ENCODE measurements around the gene SLC13A2. TPM values are rescaled to one million over a fixed set of nuclear protein-coding genes. Genes with fewer than 3 reads are reported as not detected.

Gene SLC13A2
- total RNA-seq, 5 donors from 2014 or later (not counting 1 experiment from before 2014, with no cell fraction given) = not detected

- ATAC-seq (replicated peaks in 1 of 4) = no peak
- Histone ChIP-seq H3K27ac (ENCODE audit: low read length) (no peak overlapping the region), H3K9me3 (no peaks in the 10 kb centered on the region), H3K4me1 (ENCODE audit: control insufficient read depth in 1 of 2, extremely low read depth in 1 of 2, insufficient read depth in 2 of 2, low read length in 2 of 2) (no peaks in the 10 kb centered on the region), H3K4me3 (ENCODE audit: control insufficient read depth in 1 of 2, extremely low read depth in 1 of 2, low read length in 1 of 2) (no peak overlapping the region), H3K27me3 (replicated peaks in 1 of 2; ENCODE audit: control insufficient read depth in 2 of 2, extremely low read depth in 1 of 2, insufficient read depth in 2 of 2, low read length in 1 of 2) (peaks cover 0 to 7% of the 10 kb centered on the region in 2 experiments), H3K36me3 (ENCODE audit: control insufficient read depth in 2 of 2, extremely low read depth in 1 of 2, insufficient read depth in 1 of 2, low read length in 1 of 2) (no peaks in the 10 kb centered on the region)
- Mint-ChIP-seq H3K4me3 (no peak overlapping the region), H3K36me3 (no peaks in the 10 kb centered on the region), H3K27ac (no peak overlapping the region), H3K4me1 (peaks cover 0 to 7% (median 5%) of the 10 kb centered on the region in 3 donors), H3K27me3 (peaks cover 0 to 3% of the 10 kb centered on the region in 2 donors), H3K9me3 (no peaks in the 10 kb centered on the region)
- no peak for DNase-seq
- ChIA-PET CTCF (interaction anchor here in 1 of 2 donors (0.6 kb wide), 1 partner anchor 753 kb away, joined by 3 read pairs; no protein-coding TSS in a partner anchor), POLR2A (no interaction called here)
- WGBS (ENCODE audit: insufficient coverage) = 83% methylated on average over 10 of the region's 10 CpGs
These were observed 7.5 kb downstream of the SLC13A2 start for GRCh38 chr17:28480799-28481571.

- H3K27me3 Mint-ChIP-seq = peaks cover 0 to 3% of the 10 kb centered on the region in 2 donors
- no peaks in the 10 kb centered on the region for H3K9me3 Mint-ChIP-seq
- Histone ChIP-seq H3K27ac (ENCODE audit: low read length) (no peak overlapping the region), H3K4me1 (ENCODE audit: control insufficient read depth in 1 of 2, extremely low read depth in 1 of 2, insufficient read depth in 2 of 2, low read length in 2 of 2) (no peaks in the 10 kb centered on the region), H3K36me3 (ENCODE audit: control insufficient read depth in 2 of 2, extremely low read depth in 1 of 2, insufficient read depth in 1 of 2, low read length in 1 of 2) (no peaks in the 10 kb centered on the region), H3K27me3 (replicated peaks in 1 of 2; ENCODE audit: control insufficient read depth in 2 of 2, extremely low read depth in 1 of 2, insufficient read depth in 2 of 2, low read length in 1 of 2) (peaks cover 0 to 7% of the 10 kb centered on the region in 2 experiments), H3K4me3 (ENCODE audit: control insufficient read depth in 1 of 2, extremely low read depth in 1 of 2, low read length in 1 of 2) (no peak overlapping the region), H3K9me3 (no peaks in the 10 kb centered on the region)
- DNase-seq (no peak), ATAC-seq (replicated peaks in 1 of 4) (no peak)
- no peak overlapping the region for H3K4me3 Mint-ChIP-seq
- H3K27ac Mint-ChIP-seq = no peak overlapping the region
- WGBS (ENCODE audit: insufficient coverage) = 73% methylated on average over 6 of the region's 10 CpGs
- H3K4me1 Mint-ChIP-seq = no peaks in the 10 kb centered on the region
- ChIA-PET CTCF (no interaction called here), POLR2A (no interaction called here)
- H3K36me3 Mint-ChIP-seq = no peaks in the 10 kb centered on the region
These were observed 9.2 kb downstream of the SLC13A2 start for GRCh38 chr17:28482551-28483199.

GRCh38 chr17:28484296-28484695 is 10.9 kb downstream of the SLC13A2 start:
- Histone ChIP-seq H3K27ac (ENCODE audit: low read length) (no peak overlapping the region), H3K36me3 (ENCODE audit: control insufficient read depth in 2 of 2, extremely low read depth in 1 of 2, insufficient read depth in 1 of 2, low read length in 1 of 2) (no peaks in the 10 kb centered on the region), H3K9me3 (no peaks in the 10 kb centered on the region), H3K4me1 (ENCODE audit: control insufficient read depth in 1 of 2, extremely low read depth in 1 of 2, insufficient read depth in 2 of 2, low read length in 2 of 2) (no peaks in the 10 kb centered on the region), H3K4me3 (ENCODE audit: control insufficient read depth in 1 of 2, extremely low read depth in 1 of 2, low read length in 1 of 2) (no peak overlapping the region), H3K27me3 (replicated peaks in 1 of 2; ENCODE audit: control insufficient read depth in 2 of 2, extremely low read depth in 1 of 2, insufficient read depth in 2 of 2, low read length in 1 of 2) (peaks cover 0 to 7% of the 10 kb centered on the region in 2 experiments)
- H3K9me3 Mint-ChIP-seq = no peaks in the 10 kb centered on the region
- H3K27me3 Mint-ChIP-seq = peaks cover 0 to 3% of the 10 kb centered on the region in 2 donors
- 41% methylated on average over 2 of the region's 2 CpGs for WGBS (ENCODE audit: insufficient coverage)
- H3K4me3 Mint-ChIP-seq = no peak overlapping the region
- CTCF ChIA-PET = interaction anchor here in 1 of 2 donors (0.6 kb wide), 1 partner anchor 128 kb away, joined by 3 read pairs; no protein-coding TSS in a partner anchor
- no peaks in the 10 kb centered on the region for H3K4me1 Mint-ChIP-seq
- ATAC-seq (replicated peaks in 1 of 4) = no peak
- POLR2A ChIA-PET = interaction anchor here in 1 of 2 donors (0.6 kb wide), 1 partner anchor 270 kb away, joined by 6 read pairs; no protein-coding TSS in a partner anchor
- H3K27ac Mint-ChIP-seq = no peak overlapping the region
- no peak for DNase-seq
- no peaks in the 10 kb centered on the region for H3K36me3 Mint-ChIP-seq

- no peak overlapping the region for H3K4me3 Mint-ChIP-seq
- Histone ChIP-seq H3K9me3 (no peaks in the 10 kb centered on the region), H3K27me3 (replicated peaks in 1 of 2; ENCODE audit: control insufficient read depth in 2 of 2, extremely low read depth in 1 of 2, insufficient read depth in 2 of 2, low read length in 1 of 2) (peaks cover 0 to 7% of the 10 kb centered on the region in 2 experiments), H3K4me1 (ENCODE audit: control insufficient read depth in 1 of 2, extremely low read depth in 1 of 2, insufficient read depth in 2 of 2, low read length in 2 of 2) (no peaks in the 10 kb centered on the region), H3K4me3 (ENCODE audit: control insufficient read depth in 1 of 2, extremely low read depth in 1 of 2, low read length in 1 of 2) (no peak overlapping the region), H3K36me3 (ENCODE audit: control insufficient read depth in 2 of 2, extremely low read depth in 1 of 2, insufficient read depth in 1 of 2, low read length in 1 of 2) (no peaks in the 10 kb centered on the region), H3K27ac (ENCODE audit: low read length) (no peak overlapping the region)
- H3K4me1 Mint-ChIP-seq = no peaks in the 10 kb centered on the region
- H3K27me3 Mint-ChIP-seq = peaks cover 0 to 3% of the 10 kb centered on the region in 2 donors
- POLR2A ChIA-PET = no interaction called here
- no peak for DNase-seq
- H3K27ac Mint-ChIP-seq = no peak overlapping the region
- H3K9me3 Mint-ChIP-seq = no peaks in the 10 kb centered on the region
- H3K36me3 Mint-ChIP-seq = no peaks in the 10 kb centered on the region
- WGBS (ENCODE audit: insufficient coverage) = 92% methylated on average over 3 of the region's 3 CpGs
- ATAC-seq (replicated peaks in 1 of 4) = no peak
- CTCF ChIA-PET = interaction anchor here in 1 of 2 donors (0.5 kb wide), 1 partner anchor 137 kb away, joined by 3 read pairs; no protein-coding TSS in a partner anchor
These were observed 11.6 kb downstream of the SLC13A2 start for GRCh38 chr17:28485049-28485448.

GRCh38 chr17:28487881-28488532 is 14.6 kb downstream of the SLC13A2 start:
- Histone ChIP-seq H3K4me1 (ENCODE audit: control insufficient read depth in 1 of 2, extremely low read depth in 1 of 2, insufficient read depth in 2 of 2, low read length in 2 of 2) (no peaks in the 10 kb centered on the region), H3K27ac (ENCODE audit: low read length) (no peak overlapping the region), H3K4me3 (ENCODE audit: control insufficient read depth in 1 of 2, extremely low read depth in 1 of 2, low read length in 1 of 2) (no peak overlapping the region), H3K9me3 (no peaks in the 10 kb centered on the region), H3K27me3 (replicated peaks in 1 of 2; ENCODE audit: control insufficient read depth in 2 of 2, extremely low read depth in 1 of 2, insufficient read depth in 2 of 2, low read length in 1 of 2) (peaks cover 0 to 16% of the 10 kb centered on the region in 2 experiments), H3K36me3 (ENCODE audit: control insufficient read depth in 2 of 2, extremely low read depth in 1 of 2, insufficient read depth in 1 of 2, low read length in 1 of 2) (no peaks in the 10 kb centered on the region)
- no peak overlapping the region for H3K27ac Mint-ChIP-seq
- no peak for ATAC-seq (replicated peaks in 1 of 4)
- no peaks in the 10 kb centered on the region for H3K36me3 Mint-ChIP-seq
- WGBS (ENCODE audit: insufficient coverage) = no CpG with 5 or more reads among the region's 5 CpGs
- no peaks in the 10 kb centered on the region for H3K4me1 Mint-ChIP-seq
- H3K27me3 Mint-ChIP-seq = peaks cover 3 to 5% of the 10 kb centered on the region in 2 donors
- ChIA-PET CTCF (interaction anchor here (0.6 kb wide), 2 partner anchors 27 to 1539 kb away, joined by 3 to 5 read pairs; no protein-coding TSS in a partner anchor), POLR2A (no interaction called here)
- DNase-seq = no peak
- no peaks in the 10 kb centered on the region for H3K9me3 Mint-ChIP-seq
- no peak overlapping the region for H3K4me3 Mint-ChIP-seq

- Histone ChIP-seq H3K4me3 (ENCODE audit: control insufficient read depth in 1 of 2, extremely low read depth in 1 of 2, low read length in 1 of 2) (no peak overlapping the region), H3K4me1 (ENCODE audit: control insufficient read depth in 1 of 2, extremely low read depth in 1 of 2, insufficient read depth in 2 of 2, low read length in 2 of 2) (no peaks in the 10 kb centered on the region), H3K36me3 (ENCODE audit: control insufficient read depth in 2 of 2, extremely low read depth in 1 of 2, insufficient read depth in 1 of 2, low read length in 1 of 2) (no peaks in the 10 kb centered on the region), H3K27ac (ENCODE audit: low read length) (no peak overlapping the region), H3K9me3 (no peaks in the 10 kb centered on the region), H3K27me3 (replicated peaks in 1 of 2; ENCODE audit: control insufficient read depth in 2 of 2, extremely low read depth in 1 of 2, insufficient read depth in 2 of 2, low read length in 1 of 2) (peaks cover 0 to 19% of the 10 kb centered on the region in 2 experiments)
- 83% methylated on average over 7 of the region's 7 CpGs for WGBS (ENCODE audit: insufficient coverage)
- Mint-ChIP-seq H3K27me3 (peaks cover 3 to 6% of the 10 kb centered on the region in 2 donors), H3K4me1 (no peaks in the 10 kb centered on the region), H3K36me3 (no peaks in the 10 kb centered on the region), H3K9me3 (no peaks in the 10 kb centered on the region), H3K4me3 (no peak overlapping the region), H3K27ac (no peak overlapping the region)
- DNase-seq = no peak
- CTCF ChIA-PET = no interaction called here
- no peak for ATAC-seq (replicated peaks in 1 of 4)
- POLR2A ChIA-PET = no interaction called here
These were observed 15.3 kb downstream of the SLC13A2 start for GRCh38 chr17:28488533-28489276.

Data from T-cell (primary cell).